Brain microvascular endothelial cell (primary cell): ENCODE measurements around the gene TTC34.

Source experiments
- DNase-seq: peaks from one replicate; pipeline ENCODE4 v3.0.0-alpha.2; 2020
- H3K27ac ChIP-seq: fragments of 250-450 bp; sonication (Bioruptor Pico); 2 replicates; pipeline ENCODE4 v1.5.1; 2020; ENCODE audit warnings: mild to moderate bottlenecking, moderate library complexity
- H3K27me3 ChIP-seq: fragments of 250-450 bp; sonication (Bioruptor Pico); replicated peaks from 2 replicates; pipeline ENCODE4 v1.5.1; 2020; ENCODE audit warnings: mild to moderate bottlenecking
- H3K36me3 ChIP-seq: fragments of 250-450 bp; sonication (Bioruptor Pico); replicated peaks from 2 replicates; pipeline ENCODE4 v1.5.1; 2020; ENCODE audit warnings: mild to moderate bottlenecking
- H3K4me3 ChIP-seq: 2 replicates; pipeline ENCODE4 v1.5.1; 2011; ENCODE audit warnings: low read depth, mild to moderate bottlenecking, control low read depth, low read length, moderate library complexity
- CTCF ChIP-seq: IDR thresholded peaks from 2 replicates; pipeline ENCODE4 v1.5.1; 2011; ENCODE audit warnings: low read depth, mild to moderate bottlenecking, moderate library complexity, low read length, control low read depth, inconsistent platforms; ENCODE audit errors: missing control alignments
- in situ Hi-C: cut with HindIII; loops from 2 replicates; pipeline ENCODE4 v1.10.0; 2017; ENCODE audit warnings: low sequenced_read_pairs, low pct_ligation_motif_present

Gene TTC34

GRCh38 chr1:2810899-2811532 is 9.5 kb upstream of the TTC34 start:
- no peak for TF ChIP-seq CTCF
- DNase-seq = no peak
- no peak overlapping the region for H3K27ac ChIP-seq
- no peak overlapping the region for H3K4me3 ChIP-seq
- no peaks in the 10 kb centered on the region for H3K27me3 ChIP-seq
- no peaks in the 10 kb centered on the region for H3K36me3 ChIP-seq
- in situ Hi-C loops = no loop called here

- no peak for DNase-seq
- Histone ChIP-seq H3K27me3 (no peaks in the 10 kb centered on the region), H3K27ac (no peak overlapping the region), H3K36me3 (no peaks in the 10 kb centered on the region), H3K4me3 (no peak overlapping the region)
- TF ChIP-seq CTCF = no peak
- in situ Hi-C loops = no loop called here
These were observed 8.8 kb upstream of the TTC34 start for GRCh38 chr1:2810281-2810680.

GRCh38 chr1:2809656-2810055 is 8.2 kb upstream of the TTC34 start:
- Histone ChIP-seq H3K4me3 (no peak overlapping the region), H3K36me3 (no peaks in the 10 kb centered on the region), H3K27ac (no peak overlapping the region), H3K27me3 (no peaks in the 10 kb centered on the region)
- no peak for TF ChIP-seq CTCF
- DNase-seq = no peak
- in situ Hi-C loops = no loop called here

- no peak for TF ChIP-seq CTCF
- H3K36me3 ChIP-seq = no peaks in the 10 kb centered on the region
- in situ Hi-C loops = no loop called here
- no peak overlapping the region for H3K27ac ChIP-seq
- no peak overlapping the region for H3K4me3 ChIP-seq
- DNase-seq = no peak
- H3K27me3 ChIP-seq = no peaks in the 10 kb centered on the region
These were observed 7.5 kb upstream of the TTC34 start for GRCh38 chr1:2808831-2809605.

GRCh38 chr1:2808386-2808705 is 6.9 kb upstream of the TTC34 start:
- H3K27ac ChIP-seq = no peak overlapping the region
- in situ Hi-C loops = no loop called here

More at GRCh38 chr1:2808386-2808705, 6.9 kb upstream of the TTC34 start:
- no peaks in the 10 kb centered on the region for H3K27me3 ChIP-seq
- no peak overlapping the region for H3K4me3 ChIP-seq
- DNase-seq = no peak
- TF ChIP-seq CTCF = no peak
- H3K36me3 ChIP-seq = no peaks in the 10 kb centered on the region
